ENCODE results near the gene DNAL4.

The DNAL4 gene

GRCh38 chr22:38761202-38762162 is 32.5 kb downstream of the DNAL4 start:
- Histone ChIP-seq H3K9me3 (no peaks in the 10 kb centered on the region), H3K4me3 (ENCODE audit: low read depth, low read length) (no peak overlapping the region), H3K27me3 (no peaks in the 10 kb centered on the region), H3K36me3 (no peaks in the 10 kb centered on the region), H3K4me1 (peaks cover 25% of the 10 kb centered on the region)
- TF ChIP-seq CTCF (IDR thresholded peaks at IDR 0.05; ENCODE audit: low read depth, low read length): no peak
- DNase-seq: no peak

- no peaks in the 10 kb centered on the region for H3K27me3 ChIP-seq
- peaks cover 21% of the 10 kb centered on the region for H3K4me1 ChIP-seq
- H3K9me3 ChIP-seq: no peaks in the 10 kb centered on the region
- no peak for TF ChIP-seq CTCF (IDR thresholded peaks at IDR 0.05; ENCODE audit: low read depth, low read length)
- peak; percentile 91 for DNase-seq
- no peaks in the 10 kb centered on the region for H3K36me3 ChIP-seq
- H3K4me3 ChIP-seq (ENCODE audit: low read depth, low read length): no peak overlapping the region
Observed at GRCh38 chr22:38760477-38761201, 33.3 kb downstream of the DNAL4 start.

- H3K4me3 ChIP-seq (ENCODE audit: low read depth, low read length): no peak overlapping the region
- H3K9me3 ChIP-seq: no peaks in the 10 kb centered on the region
- peaks cover 22% of the 10 kb centered on the region for H3K4me1 ChIP-seq
- no peaks in the 10 kb centered on the region for H3K27me3 ChIP-seq
- no peak for TF ChIP-seq CTCF (IDR thresholded peaks at IDR 0.05; ENCODE audit: low read depth, low read length)
- DNase-seq: no peak
- H3K36me3 ChIP-seq: peaks cover 2% of the 10 kb centered on the region; the same call in 1 of the 2 replicates
Observed at GRCh38 chr22:38759005-38759404, 34.9 kb downstream of the DNAL4 start.

- peak; percentile 73 for DNase-seq
- H3K4me1 ChIP-seq: peaks cover 25% of the 10 kb centered on the region
Observed at GRCh38 chr22:38758276-38758945, 35.5 kb downstream of the DNAL4 start.

GRCh38 chr22:38757464-38757757 is 36.5 kb downstream of the DNAL4 start:
- no peak for TF ChIP-seq CTCF (IDR thresholded peaks at IDR 0.05; ENCODE audit: low read depth, low read length)

More at GRCh38 chr22:38758276-38758945, 35.5 kb downstream of the DNAL4 start:
- H3K36me3 ChIP-seq: peaks cover 5% of the 10 kb centered on the region; the same call in 1 of the 2 replicates
- H3K27me3 ChIP-seq: no peaks in the 10 kb centered on the region
- no peak overlapping the region for H3K4me3 ChIP-seq (ENCODE audit: low read depth, low read length)
- H3K9me3 ChIP-seq: no peaks in the 10 kb centered on the region
- TF ChIP-seq CTCF (IDR thresholded peaks at IDR 0.05; ENCODE audit: low read depth, low read length): no peak

More at GRCh38 chr22:38757464-38757757, 36.5 kb downstream of the DNAL4 start:
- Histone ChIP-seq H3K9me3 (no peaks in the 10 kb centered on the region), H3K4me3 (ENCODE audit: low read depth, low read length) (no peak overlapping the region), H3K36me3 (peaks cover 12% of the 10 kb centered on the region), H3K4me1 (peaks cover 20% of the 10 kb centered on the region), H3K27me3 (no peaks in the 10 kb centered on the region)
- no peak for DNase-seq

Measured in BE2C (cell line).